HG03103 (cell line): ENCODE results near the gene GPC5.

Experiments used
- ATAC-seq: cut with Tn5 transposase; IDR thresholded peaks from one replicate; pipeline ENCODE4 v1.9.1; 2021; ENCODE audit warnings: low read depth; ENCODE audit not compliant: unreplicated experiment

GPC5 gene

GRCh38 chr13:92297971-92298942 is 899.8 kb downstream of the GPC5 start:
- ATAC-seq: no peak

GRCh38 chr13:92300651-92301050 is 902.2 kb downstream of the GPC5 start:
- no peak for ATAC-seq

DNA sequence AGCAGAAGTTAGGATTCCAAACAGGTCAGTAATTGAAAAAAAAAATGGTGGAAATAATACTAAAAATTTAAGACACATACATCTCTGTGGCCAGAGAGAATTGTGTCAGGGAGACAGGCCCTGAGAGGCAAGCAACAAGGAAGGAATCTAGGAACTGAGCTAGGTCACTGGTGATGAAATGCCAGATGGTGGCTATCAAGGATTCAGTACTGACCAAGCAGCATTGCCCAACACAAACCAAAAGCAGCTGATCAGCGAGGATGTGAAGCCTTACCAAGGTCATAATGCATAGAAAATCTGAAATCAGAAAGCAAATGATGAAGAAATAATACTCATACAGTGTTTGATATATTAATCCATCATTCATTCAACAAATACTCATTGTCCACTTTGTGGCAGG is 905.0 kb downstream of the GPC5 start:
- ATAC-seq: no peak

DNA sequence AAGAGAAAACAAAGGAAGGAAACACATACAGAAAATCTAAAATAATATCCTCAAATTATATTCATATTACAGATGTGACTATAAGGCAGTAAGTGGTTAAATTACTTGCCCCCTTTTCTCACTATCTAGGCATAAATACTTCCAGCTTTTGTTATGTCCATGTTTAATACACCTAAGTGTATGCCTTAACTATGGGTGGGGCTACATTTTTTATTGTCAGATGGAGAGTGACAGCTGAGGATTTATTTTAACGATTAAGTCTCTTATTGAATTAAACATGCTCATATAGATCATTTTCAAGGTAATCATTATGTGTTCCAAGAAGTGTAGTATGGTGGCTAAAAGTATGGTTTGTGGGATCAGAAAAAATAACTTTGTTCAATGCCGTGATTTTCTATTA is 909.3 kb downstream of the GPC5 start:
- no peak for ATAC-seq

GRCh38 chr13:92312823-92313222 is 914.4 kb downstream of the GPC5 start:
- no peak for ATAC-seq

DNA sequence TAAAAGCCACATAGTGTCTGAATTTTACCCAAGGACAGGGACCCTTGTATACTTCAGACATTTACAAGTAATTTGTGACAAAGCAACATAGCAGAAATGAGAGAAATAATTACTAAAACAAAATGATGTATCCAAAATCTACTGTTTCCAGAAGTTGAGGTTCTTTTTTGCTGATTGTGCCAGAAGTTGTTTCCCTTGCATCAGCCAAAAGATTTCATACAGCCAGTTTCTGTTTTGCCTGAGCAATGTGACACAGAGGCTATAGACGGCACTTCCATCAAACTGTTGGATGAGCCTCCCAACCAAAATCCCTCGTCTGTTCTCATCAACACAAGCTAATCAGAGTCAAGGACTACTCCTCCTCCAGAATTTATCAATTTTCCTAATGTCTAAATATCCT is 915.0 kb downstream of the GPC5 start:
- ATAC-seq: no peak

DNA sequence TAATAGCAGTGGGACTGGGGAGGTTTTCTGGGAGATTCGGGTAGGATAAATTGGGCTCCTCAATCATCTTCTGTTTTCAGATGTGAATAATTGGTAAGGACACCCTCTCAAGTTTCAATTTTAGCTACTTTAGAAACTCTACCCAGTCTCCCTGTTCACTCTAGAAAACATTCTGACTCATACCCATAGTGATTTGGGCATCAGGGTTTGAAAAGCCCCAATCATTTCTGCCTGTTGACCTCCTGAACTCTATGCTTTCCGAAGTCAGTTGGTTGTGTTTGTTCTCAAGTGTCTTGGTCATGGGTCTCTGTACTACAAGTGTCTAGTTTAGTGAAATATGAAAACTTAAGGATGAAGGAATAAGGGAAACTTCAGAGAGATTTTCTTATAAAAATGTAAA is 916.8 kb downstream of the GPC5 start:
- ATAC-seq: no peak

DNA sequence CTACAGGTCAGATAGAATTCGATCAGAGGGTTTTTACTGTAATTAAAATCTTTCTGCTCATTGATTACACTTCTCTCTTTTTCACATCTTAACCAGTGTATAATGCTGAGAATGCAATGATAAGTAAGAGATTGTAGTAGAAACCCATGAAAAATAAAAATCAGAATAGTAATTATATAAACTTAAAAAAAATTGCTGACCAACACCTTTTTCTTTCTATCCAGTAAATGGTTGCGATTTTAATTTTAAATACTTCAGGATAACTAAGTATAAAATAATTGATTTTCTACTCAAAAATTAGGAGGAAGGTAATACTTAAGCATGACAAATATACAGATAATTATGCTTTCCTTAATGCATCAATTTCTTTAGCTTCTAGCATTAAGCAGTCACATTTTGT is 917.6 kb downstream of the GPC5 start:
- no peak for ATAC-seq

- no peak for ATAC-seq
Measured at GRCh38 chr13:92317066-92317465, 918.6 kb downstream of the GPC5 start.

GRCh38 chr13:92320323-92320722 is 921.9 kb downstream of the GPC5 start:
- no peak for ATAC-seq

DNA sequence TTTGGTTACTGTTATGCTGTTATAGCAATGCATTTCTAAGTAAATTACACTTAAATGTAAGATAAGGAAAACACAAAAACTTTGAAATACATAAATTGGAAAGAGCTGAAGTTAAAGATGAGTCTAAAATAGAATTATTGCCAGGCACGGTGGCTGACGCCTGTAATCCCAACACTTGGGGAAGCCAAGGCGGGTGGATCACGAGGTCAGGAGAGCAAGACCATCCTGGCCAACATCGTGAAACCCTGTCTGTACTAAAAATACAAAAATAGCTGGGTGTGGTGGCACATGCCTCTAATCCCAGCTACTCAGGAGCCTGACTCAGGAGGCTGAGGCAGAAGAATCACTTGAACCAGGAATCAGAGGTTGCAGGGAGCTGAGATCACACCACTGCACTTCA is 922.8 kb downstream of the GPC5 start:
- ATAC-seq: no peak

DNA sequence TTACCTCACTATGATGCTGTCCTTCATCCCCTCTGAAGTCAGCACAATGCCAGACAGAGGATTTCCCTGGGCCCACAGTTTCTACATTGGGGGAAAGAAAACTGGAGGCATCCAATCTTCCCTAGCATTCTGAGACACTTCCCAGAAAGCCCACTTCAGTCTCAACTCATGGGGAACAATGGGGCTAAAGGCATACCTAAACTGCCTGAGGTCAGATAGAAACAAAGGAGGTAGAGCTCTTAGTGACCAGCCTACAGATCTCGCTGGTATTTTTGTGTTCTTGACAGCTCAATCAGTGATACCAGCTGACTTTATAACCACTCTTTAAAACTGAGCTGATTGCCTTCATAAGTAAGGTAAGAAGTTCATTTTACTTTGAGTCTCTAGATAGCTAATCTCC is 947.2 kb downstream of the GPC5 start:
- no peak for ATAC-seq

- no peak for ATAC-seq
Measured at GRCh38 chr13:92346046-92346445, 947.6 kb downstream of the GPC5 start.

DNA sequence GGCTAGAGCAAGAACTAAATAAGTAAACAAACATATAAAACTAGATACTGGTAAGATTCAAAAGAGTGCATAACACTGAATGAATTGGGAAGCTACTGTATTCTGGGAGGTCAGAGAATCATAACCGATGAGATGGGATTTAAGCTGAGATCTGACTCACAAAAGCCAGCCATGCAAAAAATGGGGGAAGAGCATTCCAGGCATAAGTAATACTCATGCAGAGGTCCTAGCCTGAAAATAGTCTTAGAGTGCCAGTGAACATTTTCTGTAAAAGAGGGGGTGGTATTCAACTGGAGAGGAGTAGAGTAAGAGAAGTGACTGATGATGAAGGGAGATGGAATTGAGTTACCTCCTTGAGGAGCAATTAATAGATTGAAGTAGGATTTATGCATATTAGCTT is 956.2 kb downstream of the GPC5 start:
- ATAC-seq: no peak

- ATAC-seq: no peak
Measured at GRCh38 chr13:92355213-92355612, 956.8 kb downstream of the GPC5 start.

- no peak for ATAC-seq
Measured at GRCh38 chr13:92362717-92363116, 964.3 kb downstream of the GPC5 start.

GRCh38 chr13:92365904-92366303 is 967.5 kb downstream of the GPC5 start:
- ATAC-seq: no peak

GRCh38 chr13:92377396-92377795 is 979.0 kb downstream of the GPC5 start:
- ATAC-seq: no peak

DNA sequence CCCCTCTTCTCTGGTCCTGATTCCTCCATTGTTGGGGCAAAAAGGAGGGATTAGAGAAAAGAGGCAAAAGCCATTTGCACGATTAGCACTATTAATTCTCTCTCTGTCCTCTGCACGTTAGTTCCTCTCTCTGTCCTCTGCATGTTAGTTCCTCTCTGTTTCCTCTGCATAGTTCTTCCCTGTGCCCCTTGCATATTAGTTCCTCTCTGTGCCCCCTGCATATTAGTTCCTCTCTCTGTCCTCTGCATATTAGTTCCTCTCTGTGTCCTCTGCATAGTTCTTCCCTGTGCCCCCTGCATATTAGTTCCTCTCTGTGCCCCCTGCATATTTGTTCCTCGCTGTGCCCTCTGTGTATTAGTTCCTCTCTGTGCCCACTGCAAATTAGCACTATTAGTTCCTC is 981.0 kb downstream of the GPC5 start:
- no peak for ATAC-seq

DNA sequence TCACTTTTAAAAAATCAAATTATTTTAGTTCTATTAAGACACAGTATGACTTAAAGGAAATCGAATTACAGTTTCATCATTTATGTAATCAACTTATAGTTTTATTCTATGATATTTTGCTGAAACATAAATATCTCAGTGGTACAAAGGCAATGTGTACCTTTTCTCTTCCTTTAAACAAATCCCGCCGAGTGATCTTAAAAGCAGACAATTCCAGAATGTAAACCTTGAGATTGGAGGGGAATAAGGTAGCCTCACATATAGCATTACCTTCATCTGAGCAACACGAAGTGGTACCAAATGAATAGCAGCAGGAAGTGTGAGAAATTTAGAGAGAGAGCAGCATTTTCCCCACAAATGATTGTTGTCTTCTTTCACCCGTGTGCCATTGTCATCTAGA is 986.0 kb downstream of the GPC5 start:
- ATAC-seq: no peak

DNA sequence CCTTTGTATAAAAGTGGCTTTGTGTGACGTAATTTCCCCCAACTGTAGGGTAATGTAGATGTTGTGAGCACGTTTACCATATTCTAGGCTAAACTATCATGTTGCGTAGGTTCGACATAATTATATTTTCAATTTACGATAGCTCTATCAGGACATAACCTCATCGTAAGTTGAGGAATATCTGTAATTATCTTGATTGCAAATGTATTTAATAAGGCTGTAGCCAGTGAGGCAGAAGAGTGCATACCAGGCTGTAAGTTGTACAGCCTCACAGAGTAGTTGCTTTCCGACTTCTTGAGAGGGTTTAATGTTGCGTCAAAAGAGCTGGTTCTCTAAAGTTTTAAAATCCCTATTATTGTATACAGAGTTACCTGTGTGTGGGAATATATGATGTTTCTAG is 988.8 kb downstream of the GPC5 start:
- ATAC-seq: no peak

- ATAC-seq: no peak
Measured at GRCh38 chr13:92390217-92390616, 991.8 kb downstream of the GPC5 start.
